CD4-positive, alpha-beta memory T cell (primary cell): ENCODE results near the gene SLC35A3. TPM values are rescaled to one million over a fixed set of nuclear protein-coding genes. Genes with fewer than 3 reads are reported as not detected.
"Not testable (repeated sequence)": the region's sequence is repeated elsewhere in the genome, so short reads cannot be mapped to it uniquely, and the experiment has no call there.

Experiments used
- CTCF ChIA-PET: fragments of 350-600 bp; sonication (Branson Sonifier 250); formaldehyde crosslinking; loops from one replicate; lab custom pipeline; 2021; ENCODE audit warnings: inconsistent platforms; ENCODE audit not compliant: partially characterized antibody; lab: Charles Lee
- POLR2A ChIA-PET: fragments of 350-600 bp; sonication (Branson Sonifier 250); formaldehyde crosslinking; loops from one replicate; lab custom pipeline; 2021; ENCODE audit not compliant: partially characterized antibody; lab: Charles Lee
- DNase-seq, 5 donors: peaks; one replicate each; pipeline versions ENCODE4 v3.0.0 to v3.0.0-alpha.2; 2020 to 2022; ENCODE audit warnings: mixed read lengths in 1 of 5
- H3K27ac ChIP-seq: one replicate; pipeline ENCODE4 v1.7.0; 2013; ENCODE audit warnings: low read depth, low read length
- H3K27me3 ChIP-seq: 2 replicates; pipeline ENCODE4 v1.7.0; 2013; ENCODE audit warnings: mild to moderate bottlenecking, low read length, moderate library complexity; ENCODE audit not compliant: insufficient read depth
- H3K36me3 ChIP-seq: 2 replicates; pipeline ENCODE4 v1.7.0; 2013; ENCODE audit warnings: mild to moderate bottlenecking, low read length, moderate library complexity; ENCODE audit not compliant: insufficient read depth
- H3K4me1 ChIP-seq: 2 replicates; pipeline ENCODE4 v1.7.0; 2013; ENCODE audit warnings: mild to moderate bottlenecking, low read length, moderate library complexity; ENCODE audit not compliant: insufficient read depth
- H3K4me3 ChIP-seq, 2 donors: one replicate each; pipeline ENCODE4 v1.7.0; 2013; ENCODE audit warnings: low read length in 2 of 2, mild to moderate bottlenecking in 1 of 2
- H3K9me3 ChIP-seq, 2 donors: one replicate each; pipeline ENCODE4 v1.7.0; 2013; ENCODE audit warnings: low read length in 2 of 2, control low read depth in 1 of 2; ENCODE audit not compliant: control insufficient read depth in 1 of 2
- H3K27ac Mint-ChIP-seq, 7 donors: one replicate each; pipeline ENCODE4 v1.8.0; 2020 to 2021; ENCODE audit warnings: mixed read lengths in 7 of 7, mild to moderate bottlenecking in 6 of 7, inconsistent platforms in 3 of 7, moderate library complexity in 3 of 7
- H3K27me3 Mint-ChIP-seq, 2 donors: one replicate each; pipeline ENCODE4 v1.8.0; 2020 to 2021; ENCODE audit warnings: mixed read lengths in 2 of 2
- H3K36me3 Mint-ChIP-seq, 2 donors: one replicate each; pipeline ENCODE4 v1.8.0; 2020 to 2021; ENCODE audit warnings: mixed read lengths in 2 of 2, inconsistent platforms in 1 of 2, mild to moderate bottlenecking in 1 of 2
- H3K4me1 Mint-ChIP-seq, 4 donors: one replicate each; pipeline ENCODE4 v1.8.0; 2020 to 2021; ENCODE audit warnings: mixed read lengths in 4 of 4, mild to moderate bottlenecking in 1 of 4
- H3K4me3 Mint-ChIP-seq, 8 donors: one replicate each; pipeline ENCODE4 v1.8.0; 2020 to 2021; ENCODE audit warnings: mixed read lengths in 8 of 8, mild to moderate bottlenecking in 7 of 8, moderate library complexity in 6 of 8, inconsistent platforms in 3 of 8
- H3K9me3 Mint-ChIP-seq, 8 donors: one replicate each; pipeline ENCODE4 v1.8.0; 2020 to 2021; ENCODE audit warnings: mixed read lengths in 8 of 8, mild to moderate bottlenecking in 5 of 8, inconsistent platforms in 3 of 8, moderate library complexity in 1 of 8
- intact Hi-C: fragments of 100-400 bp; cut with micrococcal nuclease; formaldehyde crosslinking; loops from one replicate; pipeline ENCODE4 v1.15.1; 2023
- polyA plus RNA-seq, 2 donors: library from polyadenylated mRNA; unstranded; fragments of 300-500 nt; fragmentation: Illumina TruSeq; gene quantifications; one replicate each; pipeline ENCODE4 v1.2.3, GENCODE V29; 2021
- total RNA-seq, 2 experiments: library from RNA; stranded (reverse); gene quantifications; one replicate each; pipeline ENCODE4 v1.2.3, GENCODE V29; 2021

Gene SLC35A3
- total and polyA plus RNA-seq, 4 experiments from 2014 or later: 9.0 to 31.5 (median 18.5) TPM

- Mint-ChIP-seq H3K27ac (peak overlapping the region in 1 of 7 donors; percentile 91), H3K4me1 (peaks cover 20 to 52% (median 39%) of the 10 kb centered on the region in 4 donors), H3K36me3 (peaks cover 13 to 26% of the 10 kb centered on the region in 2 donors), H3K4me3 (peak overlapping the region in 6 of 8 donors; percentile 32 to 65 (median 56))
- CTCF ChIA-PET, H3K9me3 Mint-ChIP-seq, H3K36me3 ChIP-seq, H3K4me3 ChIP-seq, H3K27me3 Mint-ChIP-seq, H3K27me3 ChIP-seq, H3K9me3 ChIP-seq, DNase-seq, POLR2A ChIA-PET, intact Hi-C loops, H3K27ac ChIP-seq: not testable (repeated sequence)
- peaks cover 34% of the 10 kb centered on the region for H3K4me1 ChIP-seq
These were observed 2.3 kb downstream of the SLC35A3 start for GRCh38 chr1:99972066-99972465.

GRCh38 chr1:99975529-99975928, 5.7 kb downstream of the SLC35A3 start:
- Histone ChIP-seq H3K27ac (no peak overlapping the region), H3K9me3 (no peaks in the 10 kb centered on the region), H3K36me3 (no peaks in the 10 kb centered on the region), H3K4me1 (peaks cover 23% of the 10 kb centered on the region), H3K4me3 (no peak overlapping the region), H3K27me3 (no peaks in the 10 kb centered on the region)
- intact Hi-C loops: no loop called here
- no peaks in the 10 kb centered on the region for H3K9me3 Mint-ChIP-seq
- no peak for DNase-seq
- H3K4me1 Mint-ChIP-seq: peaks cover 14 to 46% (median 28%) of the 10 kb centered on the region in 4 donors
- no peak overlapping the region for H3K4me3 Mint-ChIP-seq
- H3K27ac Mint-ChIP-seq: peak overlapping the region in 2 of 7 donors; percentile 10 to 15
- ChIA-PET POLR2A (no interaction called here), CTCF (no interaction called here)
- peaks cover 13 to 22% of the 10 kb centered on the region in 2 donors for H3K36me3 Mint-ChIP-seq
- H3K27me3 Mint-ChIP-seq: no peaks in the 10 kb centered on the region

GRCh38 chr1:99977326-99977725, 7.5 kb downstream of the SLC35A3 start:
- H3K27ac Mint-ChIP-seq, H3K27me3 Mint-ChIP-seq, DNase-seq, intact Hi-C loops, POLR2A ChIA-PET, H3K9me3 ChIP-seq, H3K4me3 ChIP-seq, H3K4me3 Mint-ChIP-seq, H3K36me3 ChIP-seq, H3K9me3 Mint-ChIP-seq, H3K27me3 ChIP-seq, H3K4me1 ChIP-seq, H3K27ac ChIP-seq: not testable (repeated sequence)
- CTCF ChIA-PET: interaction anchor here (1.2 kb wide), 1 partner anchor 8 kb away, joined by 3 read pairs; the partner anchor contains the start of gene SLC35A3
- peaks cover 11 to 32% (median 19%) of the 10 kb centered on the region in 4 donors for H3K4me1 Mint-ChIP-seq
- peaks cover 13 to 18% of the 10 kb centered on the region in 2 donors for H3K36me3 Mint-ChIP-seq

- no peaks in the 10 kb centered on the region for H3K27me3 Mint-ChIP-seq
- Histone ChIP-seq H3K9me3 (no peaks in the 10 kb centered on the region), H3K27me3 (no peaks in the 10 kb centered on the region), H3K4me3 (no peak overlapping the region), H3K36me3 (no peaks in the 10 kb centered on the region), H3K4me1 (no peaks in the 10 kb centered on the region), H3K27ac (no peak overlapping the region)
- ChIA-PET CTCF (interaction anchor here (1.2 kb wide), 1 partner anchor 9 kb away, joined by 3 read pairs; the partner anchor contains the start of gene SLC35A3), POLR2A (no interaction called here)
- no peak for DNase-seq
- peaks cover 18 to 20% of the 10 kb centered on the region in 2 donors for H3K36me3 Mint-ChIP-seq
- H3K27ac Mint-ChIP-seq: no peak overlapping the region
- H3K4me3 Mint-ChIP-seq: no peak overlapping the region
- H3K4me1 Mint-ChIP-seq: peaks cover 9 to 25% (median 15%) of the 10 kb centered on the region in 4 donors
- peaks cover 0 to 2% (median 0%) of the 10 kb centered on the region in 8 donors for H3K9me3 Mint-ChIP-seq
- intact Hi-C loops: no loop called here
These were observed 8.4 kb downstream of the SLC35A3 start for GRCh38 chr1:99978218-99978617.

- intact Hi-C loops: no loop called here
- ChIA-PET CTCF (no interaction called here), POLR2A (no interaction called here)
- H3K4me1 Mint-ChIP-seq: peaks cover 9 to 21% (median 14%) of the 10 kb centered on the region in 4 donors
- no peaks in the 10 kb centered on the region for H3K27me3 ChIP-seq
- no peak overlapping the region for H3K27ac ChIP-seq
- H3K9me3 ChIP-seq: no peaks in the 10 kb centered on the region
- H3K27me3 Mint-ChIP-seq: no peaks in the 10 kb centered on the region
- H3K4me1 ChIP-seq: no peaks in the 10 kb centered on the region
- no peak for DNase-seq
- no peak overlapping the region for H3K4me3 Mint-ChIP-seq
- no peak overlapping the region for H3K4me3 ChIP-seq
- H3K9me3 Mint-ChIP-seq: peaks cover 0 to 2% (median 0%) of the 10 kb centered on the region in 8 donors
- H3K27ac Mint-ChIP-seq: no peak overlapping the region
- no peaks in the 10 kb centered on the region for H3K36me3 ChIP-seq
- H3K36me3 Mint-ChIP-seq: peaks cover 20 to 21% of the 10 kb centered on the region in 2 donors
These were observed 9.3 kb downstream of the SLC35A3 start for GRCh38 chr1:99979091-99979490.

- Mint-ChIP-seq H3K36me3 (peaks cover 24 to 32% of the 10 kb centered on the region in 2 donors), H3K4me1 (peaks cover 17 to 28% (median 25%) of the 10 kb centered on the region in 4 donors), H3K9me3 (peaks cover 0 to 2% (median 0%) of the 10 kb centered on the region in 8 donors), H3K27ac (no peak overlapping the region), H3K27me3 (no peaks in the 10 kb centered on the region), H3K4me3 (no peak overlapping the region)
- intact Hi-C loops: no loop called here
- Histone ChIP-seq H3K9me3 (no peaks in the 10 kb centered on the region), H3K36me3 (no peaks in the 10 kb centered on the region), H3K4me1 (peaks cover 5% of the 10 kb centered on the region), H3K27me3 (no peaks in the 10 kb centered on the region), H3K4me3 (no peak overlapping the region), H3K27ac (no peak overlapping the region)
- no peak for DNase-seq
- ChIA-PET CTCF (no interaction called here), POLR2A (no interaction called here)
These were observed 11.1 kb downstream of the SLC35A3 start for GRCh38 chr1:99980928-99981327.

GRCh38 chr1:99986656-99987225, 16.9 kb downstream of the SLC35A3 start:
- intact Hi-C loops: no loop called here
- no peaks in the 10 kb centered on the region for H3K27me3 Mint-ChIP-seq
- DNase-seq: no peak
- no peak overlapping the region for H3K4me3 Mint-ChIP-seq
- H3K4me1 Mint-ChIP-seq: peaks cover 12 to 18% (median 16%) of the 10 kb centered on the region in 4 donors
- H3K36me3 Mint-ChIP-seq: peaks cover 30 to 44% of the 10 kb centered on the region in 2 donors
- peaks cover 8% of the 10 kb centered on the region for H3K4me1 ChIP-seq
- no peaks in the 10 kb centered on the region for H3K9me3 ChIP-seq
- H3K4me3 ChIP-seq: no peak overlapping the region
- ChIA-PET POLR2A (interaction anchor here (0.6 kb wide), 1 partner anchor 13 kb away, joined by 3 read pairs; no protein-coding TSS in a partner anchor), CTCF (no interaction called here)
- H3K9me3 Mint-ChIP-seq: peaks cover 0 to 12% (median 5%) of the 10 kb centered on the region in 8 donors
- H3K27ac ChIP-seq: no peak overlapping the region
- H3K36me3 ChIP-seq: no peaks in the 10 kb centered on the region
- H3K27me3 ChIP-seq: no peaks in the 10 kb centered on the region
- H3K27ac Mint-ChIP-seq: no peak overlapping the region
